Testis (tissue), 3 donors: ENCODE measurements around the gene PON2. TPM values are rescaled to one million over a fixed set of nuclear protein-coding genes. Genes with fewer than 3 reads are reported as not detected.

ENCODE experiments used
- DNase-seq: peaks from one replicate; pipeline ENCODE4 v3.0.0-alpha.2; 2019
- H3K27ac ChIP-seq, 2 donors: fragments of 200-600 bp; sonication (generic); one replicate each; pipeline ENCODE4 v1.5.1; 2019
- H3K27me3 ChIP-seq: fragments of 200-600 bp; sonication (generic); one replicate; pipeline ENCODE4 v1.5.1; 2019
- H3K36me3 ChIP-seq: fragments of 200-600 bp; sonication (generic); one replicate; pipeline ENCODE4 v1.5.1; 2017; ENCODE audit warnings: low read depth; ENCODE audit errors: missing control alignments
- H3K4me1 ChIP-seq: fragments of 200-600 bp; sonication (generic); one replicate; pipeline ENCODE4 v1.5.1; 2019
- H3K4me3 ChIP-seq, 2 donors: fragments of 200-600 bp; sonication (generic); one replicate each; pipeline ENCODE4 v1.5.1; 2017 to 2019
- H3K9me3 ChIP-seq: fragments of 200-600 bp; sonication (generic); one replicate; pipeline ENCODE4 v1.5.1; 2017
- CTCF ChIP-seq, 3 experiments: fragments of 450-650 bp in 2 of 3; fragments of 200-600 bp in 1 of 3; sonication (generic) in 1 of 3; IDR thresholded peaks; one replicate each; pipeline ENCODE4 v1.5.1; 2016 to 2019; ENCODE audit warnings: antibody characterized with exemption in 3 of 3, mild to moderate bottlenecking in 2 of 3, moderate library complexity in 1 of 3
- POLR2A ChIP-seq: fragments of 450-650 bp; IDR thresholded peaks from one replicate; pipeline ENCODE4 v1.6.1; 2017; ENCODE audit warnings: antibody characterized with exemption, mild to moderate bottlenecking, moderate library complexity
- WGBS, 2 donors: methylation state at CpG; one replicate each; pipeline ENCODE4 v1.1.5; 2018; 5-methylcytosine and 5-hydroxymethylcytosine counted together
- intact Hi-C: fragments of 100-400 bp; cut with DNase I; formaldehyde crosslinking; loops from one replicate; pipeline ENCODE4 v1.15.1; 2023; ENCODE audit warnings: low total_unique reads
- polyA plus RNA-seq: library from polyadenylated mRNA; stranded (reverse); fragments of 350-450 nt; fragmentation: Illumina TruSeq; extraction: RNeasy Lipid Tissue Mini Kit (QIAGEN cat#74804); gene quantifications from one replicate; pipeline ENCODE4 v1.2.3, GENCODE V29; 2014; ENCODE audit warnings: low read depth, low replicate concordance; ENCODE audit not compliant: insufficient read depth
- total RNA-seq, 2 donors: library from RNA; depleted of rRNA; stranded (reverse); fragments of >200 nt; gene quantifications; one replicate each; pipeline ENCODE4 v1.2.3, GENCODE V29; 2016

The PON2 gene
- total and polyA plus RNA-seq, 3 donors from 2014 or later: 53.4 to 138 (median 108) TPM

- H3K27me3 ChIP-seq: no peaks in the 10 kb centered on the region
- H3K9me3 ChIP-seq: no peaks in the 10 kb centered on the region
- no peak overlapping the region for H3K27ac ChIP-seq
- no peaks in the 10 kb centered on the region for H3K4me1 ChIP-seq
- H3K4me3 ChIP-seq: no peak overlapping the region
- peak; percentile 40 for DNase-seq
- TF ChIP-seq POLR2A (no peak), CTCF (IDR thresholded peaks at IDR 0.05) (no peak)
- H3K36me3 ChIP-seq: no peaks in the 10 kb centered on the region
- intact Hi-C loops: no loop called here
- WGBS, 2 donors: 45 to 50% methylated on average over 4 of the region's 4 CpGs
Observed at GRCh38 chr7:95404316-95404865, 30.4 kb downstream of the PON2 start.

- WGBS, 2 donors: 78 to 87% methylated on average over 4 of the region's 4 CpGs
- intact Hi-C loops: no loop called here
- DNase-seq: no peak
- H3K36me3 ChIP-seq: no peaks in the 10 kb centered on the region
- H3K9me3 ChIP-seq: no peaks in the 10 kb centered on the region
- peaks cover 7% of the 10 kb centered on the region for H3K4me1 ChIP-seq
- TF ChIP-seq POLR2A: no peak
- no peak for TF ChIP-seq CTCF (IDR thresholded peaks at IDR 0.05)
- no peak overlapping the region for H3K27ac ChIP-seq
- H3K4me3 ChIP-seq: no peak overlapping the region
- H3K27me3 ChIP-seq: no peaks in the 10 kb centered on the region
Observed at GRCh38 chr7:95398155-95398940, 36.5 kb downstream of the PON2 start.

GRCh38 chr7:95397381-95397780 lies 37.4 kb downstream of the PON2 start:
- Histone ChIP-seq H3K4me3 (peak overlapping the region; percentile 69 to 86), H3K27ac (no peak overlapping the region), H3K4me1 (peaks cover 7% of the 10 kb centered on the region), H3K9me3 (no peaks in the 10 kb centered on the region), H3K27me3 (no peaks in the 10 kb centered on the region), H3K36me3 (no peaks in the 10 kb centered on the region)
- 51 to 70% methylated on average over 3 of the region's 3 CpGs for WGBS, 2 donors
- intact Hi-C loops: no loop called here
- TF ChIP-seq POLR2A (no peak), CTCF (IDR thresholded peaks at IDR 0.05) (no peak)
- DNase-seq: no peak

GRCh38 chr7:95396136-95397032 lies 38.4 kb downstream of the PON2 start, which contains the start of gene PON3:
TSS of gene PON3 (minus strand) at chr7:95396375. CDS start at chr7:95396350, 25 bp downstream.
- peak within 1 kb of the TSS; percentile 69 to 86 for H3K4me3 ChIP-seq
- peak within 1 kb of the TSS; percentile 72 to 78 for H3K27ac ChIP-seq
- intact Hi-C loops: no loop called here
- H3K36me3 ChIP-seq: no peaks in the 10 kb centered on the region
- H3K4me1 ChIP-seq: peaks cover 7% of the 10 kb centered on the region
- H3K9me3 ChIP-seq: no peaks in the 10 kb centered on the region
- TF ChIP-seq CTCF (IDR thresholded peaks at IDR 0.05): peak; percentile 15 to 30 (median 25)
- no peak for TF ChIP-seq POLR2A
- peak; percentile 66 for DNase-seq
- WGBS, 2 donors: 3 to 6% methylated on average over 17 to 68 of the region's 68 CpGs
- no peaks in the 10 kb centered on the region for H3K27me3 ChIP-seq
